CD4-positive, alpha-beta T cell (primary cell): ENCODE results near the gene RERE. TPM values are rescaled to one million over a fixed set of nuclear protein-coding genes. Genes with fewer than 3 reads are reported as not detected.
A peak's percentile ranks its signal among the peaks of the same experiment; 100 is the strongest.

ENCODE experiments used
- ATAC-seq: fragments of 200-7000 bp; cut with Tn5 transposase; one replicate; pipeline ENCODE4 v1.10.0; 2022; ENCODE audit warnings: mild to moderate bottlenecking; ENCODE audit not compliant: poor library complexity
- CTCF ChIA-PET: fragments of 350-600 bp; sonication (Branson Sonifier 250); formaldehyde crosslinking; loops from one replicate; lab custom pipeline; 2021; ENCODE audit warnings: antibody characterized with exemption, inconsistent platforms; lab: Charles Lee
- POLR2A ChIA-PET: fragments of 350-600 bp; sonication (Branson Sonifier 250); formaldehyde crosslinking; loops from one replicate; lab custom pipeline; 2021; ENCODE audit warnings: antibody characterized with exemption, inconsistent platforms; lab: Charles Lee
- DNase-seq, 14 experiments: peaks; one replicate each; pipeline ENCODE4 v3.0.0-alpha.2; 2013 to 2020; ENCODE audit warnings: mixed read lengths in 2 of 14
- H3K27ac ChIP-seq, 2 donors: one replicate each; pipeline versions ENCODE4 v1.5.1 to v1.7.0; 2013; ENCODE audit warnings: low read length in 2 of 2, low read depth in 1 of 2, mild to moderate bottlenecking in 1 of 2
- H3K27me3 ChIP-seq, 2 experiments: 1 replicate in 1 of 2; 2 replicates in 1 of 2; pipeline versions ENCODE4 v1.6.1 to v1.7.0; 2013; ENCODE audit warnings: low read length in 2 of 2, control low read depth in 1 of 2, mild to moderate bottlenecking in 1 of 2, moderate library complexity in 1 of 2; ENCODE audit not compliant: insufficient read depth in 2 of 2, control insufficient read depth in 1 of 2
- H3K36me3 ChIP-seq: one replicate; pipeline ENCODE4 v1.6.1; 2013; ENCODE audit warnings: low read length, control low read depth; ENCODE audit not compliant: insufficient read depth
- H3K4me1 ChIP-seq: one replicate; pipeline ENCODE4 v1.6.1; 2013; ENCODE audit warnings: low read length, control low read depth; ENCODE audit not compliant: insufficient read depth
- H3K4me3 ChIP-seq: one replicate; pipeline ENCODE4 v1.5.1; 2013; ENCODE audit warnings: mild to moderate bottlenecking, low read length, moderate library complexity
- H3K9me3 ChIP-seq, 2 experiments: 1 replicate in 1 of 2; 2 replicates in 1 of 2; pipeline versions ENCODE4 v1.6.1 to v1.7.0; 2013; ENCODE audit warnings: low read length in 2 of 2, mild to moderate bottlenecking in 2 of 2, control low read depth in 1 of 2, moderate library complexity in 1 of 2; ENCODE audit not compliant: control insufficient read depth in 1 of 2, insufficient read depth in 1 of 2
- H3K27ac Mint-ChIP-seq: one replicate; pipeline ENCODE4 v1.8.0; 2020; ENCODE audit warnings: mixed read lengths
- H3K27me3 Mint-ChIP-seq: one replicate; pipeline ENCODE4 v1.8.0; 2021; ENCODE audit warnings: mixed read lengths
- H3K36me3 Mint-ChIP-seq: one replicate; pipeline ENCODE4 v1.8.0; 2021; ENCODE audit warnings: low read depth, mixed read lengths
- H3K4me1 Mint-ChIP-seq: one replicate; pipeline ENCODE4 v1.8.0; 2021; ENCODE audit warnings: low read depth, mixed read lengths
- H3K4me3 Mint-ChIP-seq: one replicate; pipeline ENCODE4 v1.8.0; 2020; ENCODE audit warnings: mild to moderate bottlenecking, mixed read lengths
- H3K9me3 Mint-ChIP-seq: one replicate; pipeline ENCODE4 v1.8.0; 2020; ENCODE audit warnings: mixed read lengths
- intact Hi-C, 2 experiments: fragments of 100-400 bp; cut with DNase I in 1 of 2; cut with micrococcal nuclease in 1 of 2; formaldehyde crosslinking; loops; one replicate each; pipeline versions ENCODE4 v1.15.1 to v1.9.0; 2023 to 2025; cut with DNase I, micrococcal nuclease
- total RNA-seq, 174 experiments: library from RNA in 2 of 174; stranded (reverse) in 2 of 174; gene quantifications; one replicate each; pipeline ENCODE4 v1.2.3 and lab custom pipeline; 2021 to 2026
- TF ChIP-seq, protein P1 (sequence below): fragments of 200-600 bp; IDR thresholded peaks from one replicate; pipeline ENCODE4 v1.8.0; 2022; ENCODE audit warnings: antibody characterized with exemption, mild to moderate bottlenecking

The RERE gene
- total RNA-seq, 2 experiments from 2014 or later, result 78.4 to 84.0 TPM

DNA sequence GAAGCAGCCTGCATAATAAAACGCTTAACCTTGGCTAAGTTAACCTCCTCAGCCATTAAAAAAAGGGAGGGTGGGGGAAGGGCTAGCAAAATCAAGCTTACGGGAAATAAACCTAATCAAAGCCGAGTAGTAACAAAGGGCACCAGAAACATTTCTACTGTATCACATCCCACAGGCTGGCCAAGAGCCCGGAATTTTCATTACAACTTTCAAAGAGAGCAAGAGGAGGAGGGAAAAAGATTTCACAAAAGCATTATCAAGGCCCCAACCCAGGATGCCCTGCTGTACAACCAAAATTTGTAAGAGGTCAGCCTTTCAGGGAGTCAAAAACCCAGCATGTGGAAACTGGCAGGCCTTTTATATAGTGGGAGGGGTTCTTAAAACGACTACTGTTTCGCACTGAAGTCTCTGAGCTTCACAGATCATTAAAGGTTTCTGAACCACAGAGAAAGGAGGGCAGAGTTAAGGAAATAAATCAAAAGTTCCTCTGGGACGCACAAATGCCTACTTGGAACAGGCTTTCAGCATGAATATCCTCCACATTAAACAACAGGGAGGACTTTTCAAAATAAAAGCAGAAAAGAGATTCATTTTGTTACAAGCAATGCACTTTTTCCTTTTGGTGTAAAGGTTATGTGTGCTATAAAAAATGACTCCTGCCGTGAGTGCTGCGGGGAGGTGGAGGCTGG, 409.1 kb downstream of the RERE start:
- ChIA-PET POLR2A (interaction anchor here (0.9 to 1.6 kb wide), 6 partner anchors 11 to 117 kb away, joined by 3 to 9 read pairs (median 5); no protein-coding TSS in a partner anchor), CTCF (interaction anchor here (0.7 to 4.1 kb wide), 8 partner anchors 11 to 153 kb away, joined by 3 to 30 read pairs (median 4); no protein-coding TSS in a partner anchor)
- ATAC-seq (no peak), DNase-seq (no peak)
- Histone ChIP-seq H3K27ac (peak overlapping the region in 1 of 2 donors; percentile 41), H3K36me3 (peaks cover 71% of the 10 kb centered on the region), H3K9me3 (no peaks in the 10 kb centered on the region), H3K4me1 (peaks cover 65% of the 10 kb centered on the region), H3K4me3 (no peak overlapping the region), H3K27me3 (no peaks in the 10 kb centered on the region)
- Mint-ChIP-seq H3K27me3 (no peaks in the 10 kb centered on the region), H3K36me3 (peaks cover 58% of the 10 kb centered on the region), H3K4me1 (peaks cover 76% of the 10 kb centered on the region), H3K27ac (peak overlapping the region; percentile 69), H3K9me3 (no peaks in the 10 kb centered on the region), H3K4me3 (peak overlapping the region; percentile 65)
- intact Hi-C loops, result loop anchor here (5.0 to 10.0 kb wide), 2 partner anchors 119 to 257 kb away; no protein-coding TSS in a partner anchor
- TF ChIP-seq, protein P1, sequence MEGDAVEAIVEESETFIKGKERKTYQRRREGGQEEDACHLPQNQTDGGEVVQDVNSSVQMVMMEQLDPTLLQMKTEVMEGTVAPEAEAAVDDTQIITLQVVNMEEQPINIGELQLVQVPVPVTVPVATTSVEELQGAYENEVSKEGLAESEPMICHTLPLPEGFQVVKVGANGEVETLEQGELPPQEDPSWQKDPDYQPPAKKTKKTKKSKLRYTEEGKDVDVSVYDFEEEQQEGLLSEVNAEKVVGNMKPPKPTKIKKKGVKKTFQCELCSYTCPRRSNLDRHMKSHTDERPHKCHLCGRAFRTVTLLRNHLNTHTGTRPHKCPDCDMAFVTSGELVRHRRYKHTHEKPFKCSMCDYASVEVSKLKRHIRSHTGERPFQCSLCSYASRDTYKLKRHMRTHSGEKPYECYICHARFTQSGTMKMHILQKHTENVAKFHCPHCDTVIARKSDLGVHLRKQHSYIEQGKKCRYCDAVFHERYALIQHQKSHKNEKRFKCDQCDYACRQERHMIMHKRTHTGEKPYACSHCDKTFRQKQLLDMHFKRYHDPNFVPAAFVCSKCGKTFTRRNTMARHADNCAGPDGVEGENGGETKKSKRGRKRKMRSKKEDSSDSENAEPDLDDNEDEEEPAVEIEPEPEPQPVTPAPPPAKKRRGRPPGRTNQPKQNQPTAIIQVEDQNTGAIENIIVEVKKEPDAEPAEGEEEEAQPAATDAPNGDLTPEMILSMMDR, result no peak

DNA sequence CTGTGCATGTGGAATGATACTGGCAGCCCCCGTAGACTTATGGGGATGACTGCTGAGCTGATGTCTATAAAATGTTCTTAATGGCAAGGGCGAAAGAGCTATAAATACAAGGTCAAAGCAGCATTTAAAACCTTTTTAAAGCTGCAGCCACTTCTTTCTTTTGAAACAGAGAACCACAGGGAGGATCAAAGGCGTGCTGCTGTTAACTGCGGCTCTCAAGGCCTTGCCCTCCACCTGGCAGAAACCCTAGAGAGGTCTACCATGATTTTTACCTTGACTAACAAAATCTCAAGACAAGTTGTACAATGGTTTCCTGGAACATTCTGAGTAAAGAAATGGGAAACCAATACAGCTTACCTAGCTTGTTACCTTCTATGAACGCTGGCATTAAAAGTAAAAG, 409.8 kb downstream of the RERE start:
- Mint-ChIP-seq H3K36me3 (peaks cover 60% of the 10 kb centered on the region), H3K4me3 (peak overlapping the region; percentile 13), H3K4me1 (peaks cover 74% of the 10 kb centered on the region), H3K9me3 (no peaks in the 10 kb centered on the region), H3K27ac (peak overlapping the region; percentile 69), H3K27me3 (no peaks in the 10 kb centered on the region)
- no peaks in the 10 kb centered on the region for H3K9me3 ChIP-seq
- H3K27ac ChIP-seq, result peak overlapping the region in 1 of 2 donors; percentile 41
- ATAC-seq (peak; percentile 57), DNase-seq (peak in 5 of 14 experiments; percentile 18 to 59 (median 44))
- ChIA-PET POLR2A (interaction anchor here (0.7 to 1.3 kb wide), 6 partner anchors 11 to 118 kb away, joined by 3 to 7 read pairs (median 5); no protein-coding TSS in a partner anchor), CTCF (interaction anchor here (1.5 to 4.1 kb wide), 2 partner anchors 10 to 24 kb away, joined by 4 to 25 read pairs; no protein-coding TSS in a partner anchor)
- H3K4me3 ChIP-seq, result no peak overlapping the region
- H3K27me3 ChIP-seq, result no peaks in the 10 kb centered on the region
- H3K4me1 ChIP-seq, result peaks cover 64% of the 10 kb centered on the region
- H3K36me3 ChIP-seq, result peaks cover 65% of the 10 kb centered on the region
- intact Hi-C loops, result loop anchor here (5.0 to 10.0 kb wide), 2 partner anchors 120 to 257 kb away; no protein-coding TSS in a partner anchor
- TF ChIP-seq, protein P1, result no peak

- CTCF ChIA-PET, result interaction anchor here (1.5 to 4.1 kb wide), 2 partner anchors 10 to 24 kb away, joined by 4 to 25 read pairs; no protein-coding TSS in a partner anchor
- peaks cover 73% of the 10 kb centered on the region for H3K4me1 Mint-ChIP-seq
- H3K36me3 ChIP-seq, result peaks cover 65% of the 10 kb centered on the region
- no peak overlapping the region for H3K4me3 ChIP-seq
- ATAC-seq, result no peak
- POLR2A ChIA-PET, result interaction anchor here (0.7 to 1.3 kb wide), 5 partner anchors 11 to 119 kb away, joined by 3 to 7 read pairs (median 5); no protein-coding TSS in a partner anchor
- peak overlapping the region in 1 of 2 donors; percentile 41 for H3K27ac ChIP-seq
- H3K27me3 ChIP-seq, result no peaks in the 10 kb centered on the region
- H3K4me3 Mint-ChIP-seq, result no peak overlapping the region
- DNase-seq, result no peak
- H3K27ac Mint-ChIP-seq, result peak overlapping the region; percentile 69
- no peaks in the 10 kb centered on the region for H3K9me3 ChIP-seq
- TF ChIP-seq, protein P1, result no peak
- H3K36me3 Mint-ChIP-seq, result peaks cover 60% of the 10 kb centered on the region
- intact Hi-C loops, result loop anchor here (5.0 to 10.0 kb wide), 2 partner anchors 120 to 258 kb away; no protein-coding TSS in a partner anchor
- H3K4me1 ChIP-seq, result peaks cover 57% of the 10 kb centered on the region
- no peaks in the 10 kb centered on the region for H3K27me3 Mint-ChIP-seq
- H3K9me3 Mint-ChIP-seq, result no peaks in the 10 kb centered on the region
These were observed 410.5 kb downstream of the RERE start for GRCh38 chr1:8406960-8407359.
